Measurements from ENCODE around the gene SRRD.

Gene SRRD

GRCh38 chr22:26452236-26453016, 31.3 kb upstream of the SRRD start:
- intact Hi-C loops (cut with DNase I) = no loop called here
- peak in 6 of 10 donors; percentile 41 to 93 (median 74) for DNase-seq

- DNase-seq = no peak
- intact Hi-C loops (cut with DNase I) = no loop called here
Observed at GRCh38 chr22:26453216-26453615, 30.5 kb upstream of the SRRD start.

GRCh38 chr22:26453812-26454500, 29.7 kb upstream of the SRRD start:
- DNase-seq = no peak
- intact Hi-C loops (cut with DNase I) = no loop called here

GRCh38 chr22:26457661-26458272, 25.9 kb upstream of the SRRD start:
- DNase-seq = no peak
- intact Hi-C loops (cut with DNase I) = no loop called here

GRCh38 chr22:26460202-26460601, 23.5 kb upstream of the SRRD start:
- intact Hi-C loops (cut with DNase I) = no loop called here
- DNase-seq = no peak

GRCh38 chr22:26461188-26461810, 22.4 kb upstream of the SRRD start:
- intact Hi-C loops (cut with DNase I) = loop anchor here (1.0 kb wide), 1 partner anchor 63 kb away; no protein-coding TSS in a partner anchor
- peak in 6 of 10 donors; percentile 58 to 92 (median 67) for DNase-seq

- DNase-seq = no peak
- intact Hi-C loops (cut with DNase I) = no loop called here
Observed at GRCh38 chr22:26462051-26462450, 21.6 kb upstream of the SRRD start.

GRCh38 chr22:26462641-26463040, 21.0 kb upstream of the SRRD start:
- intact Hi-C loops (cut with DNase I) = no loop called here
- no peak for DNase-seq

GRCh38 chr22:26463101-26463661, 20.5 kb upstream of the SRRD start:
- DNase-seq = peak in 7 of 10 donors; percentile 40 to 92 (median 66)
- intact Hi-C loops (cut with DNase I) = no loop called here

GRCh38 chr22:26463688-26464087, 20.0 kb upstream of the SRRD start:
- no peak for DNase-seq
- intact Hi-C loops (cut with DNase I) = no loop called here

GRCh38 chr22:26464312-26464711, 19.4 kb upstream of the SRRD start:
- intact Hi-C loops (cut with DNase I) = no loop called here
- DNase-seq = no peak

GRCh38 chr22:26466196-26466595, 17.5 kb upstream of the SRRD start:
- intact Hi-C loops (cut with DNase I) = no loop called here
- peak in 6 of 10 donors; percentile 46 to 92 (median 56) for DNase-seq

- DNase-seq = no peak
- intact Hi-C loops (cut with DNase I) = no loop called here
Observed at GRCh38 chr22:26470807-26471206, 12.9 kb upstream of the SRRD start.

- intact Hi-C loops (cut with DNase I) = no loop called here
- DNase-seq = peak in 1 of 10 donors; percentile 9
Observed at GRCh38 chr22:26471522-26471921, 12.2 kb upstream of the SRRD start.

- intact Hi-C loops (cut with DNase I) = no loop called here
- peak in 1 of 10 donors; percentile 7 for DNase-seq
Observed at GRCh38 chr22:26474682-26475081, 9.0 kb upstream of the SRRD start.

GRCh38 chr22:26476705-26477340, 6.9 kb upstream of the SRRD start:
- DNase-seq = no peak
- intact Hi-C loops (cut with DNase I) = no loop called here

GRCh38 chr22:26477341-26477731, 6.3 kb upstream of the SRRD start:
- DNase-seq = no peak
- intact Hi-C loops (cut with DNase I) = no loop called here

GRCh38 chr22:26479043-26479791, 4.5 kb upstream of the SRRD start:
- no peak for DNase-seq

GRCh38 chr22:26479792-26480610, 3.7 kb upstream of the SRRD start:
- intact Hi-C loops (cut with DNase I) = no loop called here
- no peak for DNase-seq

More at GRCh38 chr22:26479043-26479791, 4.5 kb upstream of the SRRD start:
- intact Hi-C loops (cut with DNase I) = no loop called here

Data from posterior cingulate gyrus (tissue), 11 donors.